Mammary epithelial cell (primary cell): ENCODE data around the gene RALGAPA1.

Experiments used
- CTCF ChIP-seq, 2 donors: IDR thresholded peaks in 1 of 2; conservative IDR thresholded peaks in 1 of 2; 2 replicates each; pipeline ENCODE4 v1.5.1; 2011 to 2012; ENCODE audit warnings: inconsistent platforms in 2 of 2, low read length in 2 of 2, mild to moderate bottlenecking in 2 of 2, control low read depth in 1 of 2, low read depth in 1 of 2; ENCODE audit not compliant: insufficient read depth in 1 of 2; ENCODE audit errors: extremely low read depth in 1 of 2
- EZH2 ChIP-seq: IDR thresholded peaks from 2 replicates; pipeline ENCODE4 v1.6.1; 2012; ENCODE audit warnings: low read length, inconsistent platforms, borderline replicate concordance

- TF ChIP-seq CTCF (conservative IDR thresholded peaks at IDR 0.05 in 1 of 2, IDR thresholded peaks at IDR 0.05 in 1 of 2; ENCODE audit: extremely low read depth in 1 of 2, insufficient read depth in 1 of 2, low read depth in 1 of 2, low read length in 2 of 2) = no peak
- no peak for TF ChIP-seq EZH2
These were observed 50.5 kb downstream of the RALGAPA1 start for GRCh38 chr14:35758523-35759129.
